Osteoblast (primary cell): ENCODE results near the gene USP37. TPM values are rescaled to one million over a fixed set of nuclear protein-coding genes. Genes with fewer than 3 reads are reported as not detected.

ENCODE experiments used
- DNase-seq: peaks from one replicate; pipeline ENCODE4 v3.0.0; 2011; ENCODE audit warnings: low spot score, mixed read lengths; ENCODE audit not compliant: insufficient read length; ENCODE audit errors: missing footprints
- H2AFZ ChIP-seq: 2 replicates; pipeline ENCODE4 v1.6.0; 2011; ENCODE audit warnings: mild to moderate bottlenecking, low read length
- H3K27ac ChIP-seq: 2 replicates; pipeline ENCODE4 v1.5.1; 2011; ENCODE audit warnings: mild to moderate bottlenecking, low read depth, low read length, moderate library complexity
- H3K27me3 ChIP-seq: 2 replicates; pipeline ENCODE4 v1.6.0; 2012; ENCODE audit warnings: mild to moderate bottlenecking, control low read depth, inconsistent platforms, low read length, moderate library complexity; ENCODE audit not compliant: insufficient read depth
- H3K36me3 ChIP-seq: 2 replicates; pipeline ENCODE4 v1.5.1; 2011; ENCODE audit warnings: mild to moderate bottlenecking, low read length, control low read depth, moderate library complexity; ENCODE audit not compliant: insufficient read depth
- H3K4me1 ChIP-seq: 2 replicates; pipeline ENCODE4 v1.5.1; 2011; ENCODE audit warnings: mild to moderate bottlenecking, low read length, control low read depth, moderate library complexity; ENCODE audit not compliant: insufficient read depth
- H3K4me2 ChIP-seq: 2 replicates; pipeline ENCODE4 v1.6.0; 2011; ENCODE audit warnings: mild to moderate bottlenecking, low read length; ENCODE audit not compliant: insufficient read depth
- H3K4me3 ChIP-seq: fragments of 200-600 bp; sonication (generic); 3 replicates; pipeline ENCODE4 v1.5.1; 2012; ENCODE audit warnings: mild to moderate bottlenecking, low read length, inconsistent platforms; ENCODE audit not compliant: insufficient read depth
- H3K79me2 ChIP-seq: 2 replicates; pipeline ENCODE4 v1.6.0; 2012; ENCODE audit warnings: mild to moderate bottlenecking, low read length, control low read depth, inconsistent platforms; ENCODE audit not compliant: insufficient read depth
- H3K9me3 ChIP-seq: 2 replicates; pipeline ENCODE4 v1.5.1; 2011; ENCODE audit warnings: low read depth, low read length, control low read depth
- H4K20me1 ChIP-seq: 2 replicates; pipeline ENCODE4 v1.6.0; 2012; ENCODE audit warnings: mild to moderate bottlenecking, low read length, control low read depth; ENCODE audit not compliant: insufficient read depth
- total RNA-seq: library from RNA; depleted of rRNA; stranded (reverse); fragments of >200 nt; gene quantifications from 2 replicates; pipeline ENCODE4 v1.2.3, GENCODE V29; 2012
- TF ChIP-seq, protein P1 (sequence below): IDR thresholded peaks from 2 replicates; pipeline ENCODE4 v1.5.1; 2011; ENCODE audit warnings: mild to moderate bottlenecking, low read depth, low read length, moderate library complexity; ENCODE audit errors: extremely low read depth

USP37 gene
- total RNA-seq, 1 donor = 15.2 TPM

DNA sequence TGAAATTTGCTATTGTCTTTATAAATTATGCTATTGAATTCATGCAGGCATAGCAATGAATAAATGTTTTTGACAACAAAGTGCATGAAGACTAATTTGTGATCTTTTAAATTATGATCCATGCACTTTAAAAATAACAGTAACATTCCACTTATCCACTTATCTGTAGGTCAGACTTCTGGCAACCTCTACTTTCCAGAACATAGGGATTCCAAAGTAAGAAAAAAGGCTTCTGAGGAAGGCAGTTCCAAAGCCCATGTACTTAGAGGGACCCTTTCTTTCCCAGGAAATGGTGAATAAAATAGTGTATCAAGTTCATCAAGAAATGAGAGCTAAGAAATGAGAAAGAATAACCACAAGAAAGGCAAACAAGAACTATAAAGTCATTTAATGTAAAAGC, 90.9 kb downstream of the USP37 start:
- no peak overlapping the region for H3K4me3 ChIP-seq
- no peaks in the 10 kb centered on the region for H3K9me3 ChIP-seq
- no peaks in the 10 kb centered on the region for H3K27me3 ChIP-seq
- H3K36me3 ChIP-seq = peaks cover 29% of the 10 kb centered on the region
- H3K27ac ChIP-seq = no peak overlapping the region
- no peaks in the 10 kb centered on the region for H3K79me2 ChIP-seq
- no peaks in the 10 kb centered on the region for H3K4me1 ChIP-seq
- TF ChIP-seq, protein P1, sequence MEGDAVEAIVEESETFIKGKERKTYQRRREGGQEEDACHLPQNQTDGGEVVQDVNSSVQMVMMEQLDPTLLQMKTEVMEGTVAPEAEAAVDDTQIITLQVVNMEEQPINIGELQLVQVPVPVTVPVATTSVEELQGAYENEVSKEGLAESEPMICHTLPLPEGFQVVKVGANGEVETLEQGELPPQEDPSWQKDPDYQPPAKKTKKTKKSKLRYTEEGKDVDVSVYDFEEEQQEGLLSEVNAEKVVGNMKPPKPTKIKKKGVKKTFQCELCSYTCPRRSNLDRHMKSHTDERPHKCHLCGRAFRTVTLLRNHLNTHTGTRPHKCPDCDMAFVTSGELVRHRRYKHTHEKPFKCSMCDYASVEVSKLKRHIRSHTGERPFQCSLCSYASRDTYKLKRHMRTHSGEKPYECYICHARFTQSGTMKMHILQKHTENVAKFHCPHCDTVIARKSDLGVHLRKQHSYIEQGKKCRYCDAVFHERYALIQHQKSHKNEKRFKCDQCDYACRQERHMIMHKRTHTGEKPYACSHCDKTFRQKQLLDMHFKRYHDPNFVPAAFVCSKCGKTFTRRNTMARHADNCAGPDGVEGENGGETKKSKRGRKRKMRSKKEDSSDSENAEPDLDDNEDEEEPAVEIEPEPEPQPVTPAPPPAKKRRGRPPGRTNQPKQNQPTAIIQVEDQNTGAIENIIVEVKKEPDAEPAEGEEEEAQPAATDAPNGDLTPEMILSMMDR = no peak
- H2AFZ ChIP-seq = no peak overlapping the region
- no peak for DNase-seq
- no peaks in the 10 kb centered on the region for H4K20me1 ChIP-seq
- H3K4me2 ChIP-seq = no peak overlapping the region

DNA sequence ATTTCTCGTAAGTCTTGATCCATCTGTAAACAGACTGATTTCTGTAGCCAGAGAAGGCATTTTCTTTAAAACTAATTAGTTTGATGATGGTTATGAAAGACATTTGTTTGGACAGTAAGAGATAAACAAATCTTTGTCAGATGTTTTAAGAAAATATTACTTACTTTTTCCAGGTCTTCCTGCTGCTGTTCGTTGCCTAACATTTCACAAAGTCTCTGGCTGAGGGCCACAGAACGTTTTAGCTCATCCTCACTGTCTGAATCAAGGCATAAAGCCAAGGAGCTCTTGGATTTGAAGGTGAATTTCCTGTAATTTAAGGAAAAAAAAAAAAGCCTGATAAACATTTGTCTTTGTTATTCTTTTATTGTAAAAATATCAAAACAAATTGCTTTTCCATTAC, 91.5 kb downstream of the USP37 start:
- H3K9me3 ChIP-seq = no peaks in the 10 kb centered on the region
- DNase-seq = no peak
- H4K20me1 ChIP-seq = no peaks in the 10 kb centered on the region
- no peaks in the 10 kb centered on the region for H3K79me2 ChIP-seq
- no peaks in the 10 kb centered on the region for H3K27me3 ChIP-seq
- H3K4me1 ChIP-seq = no peaks in the 10 kb centered on the region
- H3K4me2 ChIP-seq = no peak overlapping the region
- TF ChIP-seq, protein P1 = no peak
- peaks cover 26% of the 10 kb centered on the region for H3K36me3 ChIP-seq
- no peak overlapping the region for H3K4me3 ChIP-seq
- no peak overlapping the region for H3K27ac ChIP-seq
- no peak overlapping the region for H2AFZ ChIP-seq

- H4K20me1 ChIP-seq = no peaks in the 10 kb centered on the region
- H3K4me1 ChIP-seq = no peaks in the 10 kb centered on the region
- H3K79me2 ChIP-seq = no peaks in the 10 kb centered on the region
- no peak overlapping the region for H2AFZ ChIP-seq
- no peak for DNase-seq
- peaks cover 13% of the 10 kb centered on the region for H3K36me3 ChIP-seq
- H3K27ac ChIP-seq = no peak overlapping the region
- TF ChIP-seq, protein P1 = no peak
- H3K27me3 ChIP-seq = no peaks in the 10 kb centered on the region
- H3K4me3 ChIP-seq = no peak overlapping the region
- no peaks in the 10 kb centered on the region for H3K9me3 ChIP-seq
- H3K4me2 ChIP-seq = no peak overlapping the region
These were observed 93.6 kb downstream of the USP37 start for GRCh38 chr2:218474527-218474926.

DNA sequence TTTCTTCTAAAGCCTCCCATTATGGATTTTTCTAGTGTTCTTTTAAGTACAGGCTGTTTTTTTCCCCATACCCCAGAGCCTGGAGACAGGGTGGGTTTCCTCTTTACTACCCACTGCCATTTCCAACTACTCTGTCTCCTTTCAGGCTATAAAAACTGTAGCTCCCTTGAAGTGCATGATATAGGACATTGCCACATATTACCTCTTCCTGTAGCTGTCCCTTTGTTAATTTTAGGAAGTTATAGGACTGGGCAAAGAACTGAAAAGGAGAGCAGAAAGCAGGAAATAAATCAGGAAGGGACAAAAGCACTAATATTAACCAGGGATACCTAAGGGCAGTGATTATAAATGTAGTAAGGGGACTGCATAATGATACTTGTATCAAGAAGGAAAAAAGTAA, 95.2 kb downstream of the USP37 start:
- Histone ChIP-seq H3K27me3 (no peaks in the 10 kb centered on the region), H2AFZ (no peak overlapping the region), H3K27ac (no peak overlapping the region), H4K20me1 (no peaks in the 10 kb centered on the region), H3K4me3 (no peak overlapping the region), H3K4me1 (no peaks in the 10 kb centered on the region), H3K4me2 (no peak overlapping the region), H3K36me3 (peaks cover 9% of the 10 kb centered on the region), H3K9me3 (no peaks in the 10 kb centered on the region), H3K79me2 (no peaks in the 10 kb centered on the region)
- DNase-seq = no peak
- TF ChIP-seq, protein P1 = no peak
